GM12801 (cell line): ENCODE data around the gene CAB39L.

ENCODE experiments used
- CTCF ChIP-seq: IDR thresholded peaks from one replicate; pipeline ENCODE4 v1.5.1; 2011; ENCODE audit warnings: control low read depth; ENCODE audit not compliant: insufficient read length; ENCODE audit errors: extremely low read depth

The CAB39L gene

GRCh38 chr13:49340161-49340560, 103.7 kb downstream of the CAB39L start:
- TF ChIP-seq CTCF: no peak

GRCh38 chr13:49336655-49337054, 107.2 kb downstream of the CAB39L start:
- no peak for TF ChIP-seq CTCF

- no peak for TF ChIP-seq CTCF
These were observed 113.4 kb downstream of the CAB39L start for GRCh38 chr13:49330546-49330864.

GRCh38 chr13:49329831-49330545, 113.9 kb downstream of the CAB39L start:
- no peak for TF ChIP-seq CTCF

GRCh38 chr13:49326222-49326917, 117.5 kb downstream of the CAB39L start:
- no peak for TF ChIP-seq CTCF

GRCh38 chr13:49323344-49323743, 120.5 kb downstream of the CAB39L start:
- TF ChIP-seq CTCF: no peak

- TF ChIP-seq CTCF: no peak
These were observed 121.2 kb downstream of the CAB39L start for GRCh38 chr13:49322702-49323101.
